Peyer's patch (tissue), 4 donors: Measurements from ENCODE around the gene CNTF.

Experiments
- CTCF ChIP-seq, 6 experiments: fragments of 450-650 bp in 4 of 6; fragments of 200-600 bp in 2 of 6; sonication (generic) in 1 of 6; IDR thresholded peaks; one replicate each; pipeline ENCODE4 v1.5.1; 2017 to 2019; ENCODE audit warnings: antibody characterized with exemption in 6 of 6, mild to moderate bottlenecking in 3 of 6, moderate library complexity in 1 of 6
- POLR2A ChIP-seq, 2 donors: fragments of 450-650 bp; IDR thresholded peaks; one replicate each; pipeline ENCODE4 v1.5.1; 2017; ENCODE audit warnings: antibody characterized with exemption in 2 of 2, mild to moderate bottlenecking in 2 of 2, moderate library complexity in 2 of 2

- TF ChIP-seq CTCF (IDR thresholded peaks at IDR 0.05) (no peak), POLR2A (IDR thresholded peaks at IDR 0.05) (no peak)
These were observed 14.1 kb upstream of the CNTF start for GRCh38 chr11:58608331-58608730.
